ENCODE data around the gene IGF1R. TPM values are rescaled to one million over a fixed set of nuclear protein-coding genes. Genes with fewer than 3 reads are reported as not detected.

The IGF1R gene
- total and polyA plus RNA-seq, 2 donors (not counting 3 experiments of a cell fraction or from before 2014, with no cell fraction given): 16.1 to 59.1 TPM

GRCh38 chr15:98813951-98814350 is 165.6 kb downstream of the IGF1R start:
- CTCF ChIA-PET: interaction anchor here (1.4 to 2.8 kb wide), 2 partner anchors 15 to 295 kb away, joined by 3 to 8 read pairs; no protein-coding TSS in a partner anchor
- H3K27ac ChIP-seq (ENCODE audit: insufficient read depth, low read depth, low read length): no peak overlapping the region

More at GRCh38 chr15:98813951-98814350, 165.6 kb downstream of the IGF1R start:
- Histone ChIP-seq H3K36me3 (ENCODE audit: control insufficient read depth in 2 of 2, extremely low read depth in 1 of 2, insufficient read depth in 2 of 2, low read length in 2 of 2) (no peaks in the 10 kb centered on the region), H3K27me3 (ENCODE audit: control insufficient read depth in 2 of 2, insufficient read depth in 2 of 2, low read length in 2 of 2) (no peaks in the 10 kb centered on the region), H2AFZ (ENCODE audit: low read depth, low read length) (no peak overlapping the region), H3K4me2 (ENCODE audit: insufficient read depth, low read length) (no peak overlapping the region), H3K79me2 (ENCODE audit: control insufficient read depth, insufficient read depth, low read length) (peaks cover 2% of the 10 kb centered on the region), H3K9me1 (replicated peaks; ENCODE audit: control insufficient read depth, extremely low read depth, insufficient read depth, low read length) (no peaks in the 10 kb centered on the region), H3K9ac (replicated peaks; ENCODE audit: extremely low read depth, insufficient read depth, low read length) (no peak overlapping the region), H4K20me1 (replicated peaks; ENCODE audit: control insufficient read depth, extremely low read depth, insufficient read depth, low read length) (peaks cover 2% of the 10 kb centered on the region), H3K4me1 (ENCODE audit: control insufficient read depth, extremely low read depth, insufficient read depth, low read length) (peaks cover 16% of the 10 kb centered on the region), H3K4me3 (replicated peaks in 1 of 3; ENCODE audit: insufficient read depth in 1 of 3, low read depth in 1 of 3, low read length in 3 of 3) (no peak overlapping the region), H3K9me3 (replicated peaks; ENCODE audit: control insufficient read depth, insufficient read depth, low read length) (no peaks in the 10 kb centered on the region)
- no peak for TF ChIP-seq CTCF (IDR thresholded peaks at IDR 0.05; ENCODE audit: extremely low read depth in 1 of 2, insufficient read depth in 1 of 2, low read depth in 1 of 2, low read length in 2 of 2)
- no peak for TF ChIP-seq MYC (IDR thresholded peaks at IDR 0.05; ENCODE audit: low read depth, low read length)
- TF ChIP-seq EZH2 (IDR thresholded peaks at IDR 0.05; ENCODE audit: borderline replicate concordance, low read depth, low read length, severe bottlenecking): no peak
- TF ChIP-seq JUN (IDR thresholded peaks at IDR 0.05; ENCODE audit: borderline replicate concordance, insufficient read depth, insufficient read length, low read depth): no peak
- FAIRE-seq: no peak
- DNase-seq (ENCODE audit: low read depth, low spot score): no peak
- POLR2A ChIA-PET: no interaction called here
- dilution Hi-C loops (cut with MboI; ENCODE audit: extremely low pct_ligation_motif_present, low sequenced_read_pairs) (no loop called here), intact Hi-C loops (cut with micrococcal nuclease) (no loop called here)
- no TSS peak for BruUV-seq (replicated peaks)
